ENCODE measurements around the gene LRRC47.

Gene LRRC47

GRCh38 chr1:3772715-3773571, 23.4 kb downstream of the LRRC47 start, which contains the start of gene SMIM1:
SMIM1 (plus strand) TSS chr1:3772749; CDS start chr1:3775374, 2,625 bp downstream.
- DNase-seq (ENCODE audit: low spot score), result no peak

DNA sequence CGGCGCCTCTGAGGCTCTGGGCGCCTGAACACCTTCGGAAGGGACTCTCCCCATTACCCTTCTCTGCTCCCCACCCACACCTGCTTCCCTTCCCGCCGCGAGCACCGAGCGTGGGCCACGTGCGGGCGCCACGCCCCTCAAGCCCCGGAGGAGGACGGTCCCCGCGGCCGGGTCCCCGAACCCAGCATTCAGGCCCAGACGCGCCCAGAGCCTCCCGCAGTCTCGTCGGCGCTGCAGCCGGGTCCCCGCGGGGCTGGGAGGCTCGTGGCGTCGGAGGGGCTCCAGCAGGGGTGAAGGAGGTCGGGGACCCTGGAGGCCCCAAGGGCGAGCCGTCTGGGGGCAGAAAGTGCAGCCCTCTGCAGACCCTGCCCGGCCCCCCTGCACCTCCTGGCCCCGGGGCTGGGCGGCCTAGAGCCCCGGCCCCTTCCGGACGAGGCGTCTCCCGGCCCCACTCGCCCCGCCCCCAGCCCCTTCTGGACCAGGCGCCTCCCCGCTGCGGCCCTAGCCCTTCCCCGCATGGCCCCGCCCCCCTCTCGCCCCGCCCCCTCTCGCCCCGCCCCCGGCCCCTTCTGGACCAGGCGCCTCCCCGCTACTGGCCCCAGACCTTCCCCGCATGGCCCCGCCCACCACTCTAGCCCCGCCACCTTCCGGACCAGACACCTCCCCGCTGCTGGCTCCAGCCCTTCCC, 24.1 kb downstream of the LRRC47 start:
- peak; percentile 73 for DNase-seq (ENCODE audit: low spot score)

DNA sequence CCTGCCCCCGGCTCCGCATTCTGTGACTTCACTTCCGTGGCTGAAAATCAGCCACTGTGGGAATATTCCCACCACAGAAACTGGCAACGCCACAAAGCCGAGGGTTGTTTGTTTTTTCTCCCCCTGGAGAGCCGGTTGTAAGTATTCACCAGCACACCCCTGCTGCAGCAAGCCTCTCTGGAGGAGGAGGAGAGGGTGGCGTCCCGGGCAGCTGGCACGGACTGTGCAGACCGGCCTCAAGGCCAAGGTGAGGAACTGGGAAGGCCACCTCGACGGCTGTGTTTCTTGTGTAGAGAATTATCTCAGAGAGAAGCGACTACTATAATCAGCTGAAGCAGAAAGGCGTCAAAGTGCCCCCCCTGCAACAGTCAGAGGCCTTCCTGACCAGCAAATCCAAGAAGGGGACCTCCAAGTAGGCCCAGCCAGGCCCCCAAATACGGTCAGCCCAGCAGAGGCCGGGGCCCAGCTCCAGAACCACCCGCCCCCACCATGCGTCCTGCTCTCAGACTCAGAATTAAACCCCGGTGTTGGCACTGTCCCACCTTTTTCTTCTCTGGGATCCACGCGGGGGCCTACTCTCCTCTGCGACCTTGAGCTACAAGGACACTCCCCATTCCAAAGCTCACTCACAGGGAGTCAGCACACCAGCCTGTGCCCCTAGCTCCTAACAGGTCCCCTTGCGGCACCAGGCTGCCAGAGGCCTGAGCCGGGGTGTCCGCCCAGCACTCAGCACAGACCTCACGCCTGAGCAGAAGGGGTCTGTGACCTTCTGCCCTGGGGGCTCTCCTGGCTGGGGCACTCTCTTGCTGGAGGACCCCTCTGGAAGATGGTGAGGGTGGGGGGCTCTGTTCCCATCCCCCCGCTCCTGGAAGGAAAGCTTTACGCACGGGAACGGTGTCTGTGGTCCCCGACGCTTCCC, 24.9 kb downstream of the LRRC47 start:
- DNase-seq (ENCODE audit: low spot score), result peak; percentile 19

DNA sequence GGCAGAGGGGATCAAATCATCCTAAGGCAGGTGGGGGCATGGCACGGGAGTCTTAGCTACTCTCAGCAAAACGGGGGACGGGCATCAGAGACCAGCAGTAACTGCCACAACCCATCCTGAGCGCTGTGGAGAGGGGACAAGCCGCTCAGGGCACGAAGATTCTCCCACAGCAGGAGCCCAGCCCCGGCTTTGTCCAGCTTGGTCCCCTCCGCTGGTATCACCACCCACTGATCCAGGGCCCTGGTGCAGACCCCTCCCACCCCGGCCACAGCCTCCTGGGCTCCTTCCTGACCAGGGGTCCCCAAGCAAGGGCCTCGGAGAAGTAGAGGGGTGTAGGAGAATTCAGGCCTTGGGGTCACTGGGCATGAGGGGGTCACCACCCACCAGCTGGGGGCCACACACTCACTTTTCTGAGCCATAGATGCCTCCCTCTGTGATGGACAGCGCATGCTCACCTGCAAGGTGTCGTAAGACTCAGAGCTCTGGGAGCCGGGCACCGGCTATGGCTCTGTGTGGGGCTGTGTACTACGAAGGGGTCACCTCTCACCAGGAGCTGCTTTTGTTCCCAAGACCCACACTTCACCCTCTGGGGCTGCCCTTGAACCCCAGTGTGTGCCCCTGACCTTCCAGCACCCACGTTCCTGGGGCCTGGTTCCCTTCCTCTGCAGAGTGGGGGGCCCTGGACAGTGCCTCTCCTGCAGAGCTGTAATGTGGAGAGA, 26.1 kb downstream of the LRRC47 start:
- DNase-seq (ENCODE audit: low spot score), result no peak

GRCh38 chr1:3768811-3769390, 27.4 kb downstream of the LRRC47 start:
- DNase-seq (ENCODE audit: low spot score), result no peak

- no peak for DNase-seq (ENCODE audit: low spot score)
Measured at GRCh38 chr1:3767328-3767925, 28.9 kb downstream of the LRRC47 start.

- no peak for DNase-seq (ENCODE audit: low spot score)
Measured at GRCh38 chr1:3763351-3764125, 32.8 kb downstream of the LRRC47 start.

- DNase-seq (ENCODE audit: low spot score), result no peak
Measured at GRCh38 chr1:3762873-3763228, 33.4 kb downstream of the LRRC47 start.

- DNase-seq (ENCODE audit: low spot score), result no peak
Measured at GRCh38 chr1:3762151-3762872, 34.0 kb downstream of the LRRC47 start.

DNA sequence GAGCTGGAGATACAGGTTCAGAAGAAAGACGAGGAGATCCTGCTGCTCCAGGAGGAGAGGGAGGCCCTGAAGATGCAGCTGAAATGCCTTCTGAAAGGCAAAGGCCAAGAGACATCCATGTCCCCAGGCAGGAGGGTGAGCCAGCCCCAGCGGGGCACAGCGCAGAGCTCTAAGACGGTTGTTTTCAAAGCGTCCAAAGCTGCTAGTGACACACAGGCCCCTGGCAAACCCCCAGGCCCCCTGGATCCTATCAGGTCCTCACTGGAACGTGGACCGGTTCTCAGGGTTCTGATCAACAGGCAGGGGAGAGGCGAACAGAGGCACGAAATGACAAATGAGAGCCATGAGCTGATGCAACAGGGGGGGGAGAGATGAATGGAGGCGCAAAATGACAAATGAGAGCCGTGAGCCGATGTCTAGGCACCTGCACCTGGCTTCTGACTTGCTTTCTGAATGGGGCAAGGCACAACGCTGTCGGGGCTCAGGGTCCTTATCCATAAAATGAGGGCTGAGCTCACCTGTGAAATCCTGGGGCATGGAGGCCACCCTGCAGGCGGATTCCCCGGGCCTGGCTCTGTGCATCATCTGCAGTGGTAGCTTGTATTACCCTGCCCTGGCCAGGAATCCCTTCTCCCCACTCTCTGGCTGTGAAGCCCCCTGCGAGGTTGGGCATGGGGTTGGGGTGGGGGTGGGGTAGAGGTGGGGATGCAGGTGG, 34.8 kb downstream of the LRRC47 start:
- DNase-seq (ENCODE audit: low spot score), result no peak

GRCh38 chr1:3759796-3760195, 36.5 kb downstream of the LRRC47 start:
- DNase-seq (ENCODE audit: low spot score), result no peak

GRCh38 chr1:3759164-3759563, 37.1 kb downstream of the LRRC47 start:
- DNase-seq (ENCODE audit: low spot score), result no peak

DNA sequence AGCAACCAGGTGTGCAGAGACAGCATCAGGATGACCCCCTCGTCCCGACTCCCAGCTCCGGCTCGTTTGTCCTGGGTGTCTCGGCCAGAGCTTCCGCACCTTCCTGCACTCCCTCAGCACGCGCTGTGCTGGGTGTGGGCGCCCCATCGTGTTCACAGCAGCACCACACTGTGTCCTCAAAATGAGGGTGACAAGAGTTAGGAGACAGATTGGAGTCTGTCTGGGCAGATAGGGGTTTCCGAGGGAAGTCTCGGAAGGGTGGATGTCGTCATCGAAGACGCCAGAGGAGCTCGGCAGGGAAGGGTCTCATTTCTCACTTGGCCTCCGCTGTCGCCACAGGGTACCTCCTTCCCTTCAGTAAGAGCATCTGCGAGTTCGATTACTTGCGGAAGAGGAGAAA, 39.9 kb downstream of the LRRC47 start:
- no peak for DNase-seq (ENCODE audit: low spot score)

DNA sequence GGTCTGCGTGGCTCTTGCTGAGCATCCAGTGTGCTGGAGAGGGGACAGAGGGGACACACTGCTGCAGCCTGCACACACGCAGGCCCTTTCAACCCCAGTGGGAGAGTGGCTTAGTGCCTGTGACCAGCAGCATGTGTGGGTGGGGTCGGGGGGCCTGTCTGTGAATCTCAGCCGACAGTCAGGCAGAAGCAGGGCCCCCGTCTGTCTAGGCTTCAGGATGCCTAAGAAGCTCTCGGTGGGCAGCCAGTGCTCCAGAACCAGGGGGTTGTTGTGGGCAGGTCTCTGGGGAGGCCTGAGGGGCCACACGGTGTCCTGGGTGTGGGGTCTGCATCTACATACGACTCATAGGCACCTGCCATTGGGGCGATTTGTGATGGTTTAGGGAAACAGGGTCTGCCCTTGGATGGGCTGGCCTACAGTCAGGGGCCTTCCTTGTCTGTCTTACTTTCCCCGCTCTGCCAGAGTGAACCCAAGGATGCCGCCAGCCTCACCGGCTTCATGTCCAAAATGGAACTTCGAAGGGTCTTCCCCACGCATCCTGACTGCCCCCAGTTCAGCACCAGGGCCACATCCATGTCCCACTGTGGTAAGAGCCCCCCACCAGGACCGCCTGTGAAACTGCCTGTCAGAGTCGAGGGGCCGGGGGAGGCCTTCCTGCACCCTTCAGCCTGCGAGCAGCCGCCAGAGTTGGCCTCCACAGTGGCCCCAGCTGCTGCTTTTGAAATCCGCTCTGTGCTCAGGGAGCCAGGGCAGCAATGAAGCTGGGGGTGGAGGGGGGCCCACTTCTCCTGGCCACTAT, 42.4 kb downstream of the LRRC47 start:
- DNase-seq (ENCODE audit: low spot score), result no peak

DNA sequence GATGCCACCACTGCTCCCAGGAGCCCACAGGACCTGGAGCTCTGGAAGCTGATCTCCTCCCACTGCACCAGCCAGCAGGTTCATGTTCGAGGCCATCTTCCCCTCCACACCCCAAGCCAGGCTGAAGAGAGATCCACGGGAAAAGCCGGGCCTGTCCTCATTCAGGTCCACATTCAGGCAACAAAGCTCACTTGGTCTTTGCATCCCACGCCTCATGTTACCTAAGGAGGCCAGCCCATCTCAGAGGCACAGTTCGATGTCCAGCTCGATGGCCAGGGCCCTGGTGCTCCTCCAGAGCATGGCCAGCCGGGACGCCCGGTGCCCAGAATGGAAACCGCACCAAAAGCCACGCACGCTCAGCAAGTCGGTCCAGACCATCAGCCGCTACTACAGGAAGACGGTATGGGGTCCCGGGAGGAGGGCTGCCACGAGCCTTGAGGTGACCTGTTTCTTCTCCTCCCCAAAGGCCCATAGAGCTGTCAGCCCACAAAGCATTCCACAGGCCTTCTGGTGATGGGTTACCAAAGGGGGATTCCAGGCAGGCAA, 43.8 kb downstream of the LRRC47 start, which contains the start of gene CCDC27:
Gene CCDC27, plus strand, starts transcription at position 51 of the 546 bp plus-strand sequence. Its CDS starts 32 bp downstream, at position 83.
- DNase-seq (ENCODE audit: low spot score), result no peak

DNA sequence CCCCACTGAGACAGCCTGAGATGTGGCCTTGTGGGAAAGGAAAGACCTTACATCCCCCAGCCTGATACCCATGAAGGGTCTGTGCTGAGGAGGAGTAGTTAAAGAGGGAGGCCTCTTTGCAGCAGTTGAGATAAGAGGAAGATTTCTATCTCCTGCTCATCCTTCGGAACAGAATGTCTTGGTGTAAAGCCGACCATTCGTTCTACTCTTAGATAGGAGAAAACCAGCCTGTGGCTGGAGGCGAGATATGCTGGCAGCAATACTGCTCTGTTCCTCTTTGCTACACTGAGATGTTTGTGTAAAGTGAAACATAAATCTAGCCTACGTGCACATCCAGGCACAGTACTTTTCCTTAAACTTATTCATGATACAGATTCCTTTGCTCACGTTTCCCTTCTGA, 45.6 kb downstream of the LRRC47 start:
- DNase-seq (ENCODE audit: low spot score), result peak; percentile 32

DNA sequence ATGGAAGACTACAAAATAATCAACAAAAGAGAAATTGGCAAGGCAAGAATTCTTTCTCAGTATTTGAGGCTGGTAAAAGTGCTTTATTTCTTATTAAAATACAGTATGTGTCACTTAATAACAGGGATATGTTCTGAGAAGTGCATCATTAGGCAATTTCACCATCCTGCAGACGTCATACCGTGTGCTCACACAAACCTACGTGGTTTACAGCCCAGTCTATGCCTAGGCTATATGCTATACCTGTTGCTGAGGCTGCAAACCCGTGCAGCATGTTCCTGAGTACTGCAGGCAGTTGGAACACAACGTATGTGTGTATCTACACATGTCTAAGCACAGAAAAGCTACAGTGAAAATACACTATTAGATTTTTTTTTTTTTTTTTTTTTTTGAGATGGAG, 46.8 kb downstream of the LRRC47 start:
- DNase-seq (ENCODE audit: low spot score), result no peak

Measured in SK-N-DZ (cell line).